ENCODE measurements around the gene WDR87.

DNA sequence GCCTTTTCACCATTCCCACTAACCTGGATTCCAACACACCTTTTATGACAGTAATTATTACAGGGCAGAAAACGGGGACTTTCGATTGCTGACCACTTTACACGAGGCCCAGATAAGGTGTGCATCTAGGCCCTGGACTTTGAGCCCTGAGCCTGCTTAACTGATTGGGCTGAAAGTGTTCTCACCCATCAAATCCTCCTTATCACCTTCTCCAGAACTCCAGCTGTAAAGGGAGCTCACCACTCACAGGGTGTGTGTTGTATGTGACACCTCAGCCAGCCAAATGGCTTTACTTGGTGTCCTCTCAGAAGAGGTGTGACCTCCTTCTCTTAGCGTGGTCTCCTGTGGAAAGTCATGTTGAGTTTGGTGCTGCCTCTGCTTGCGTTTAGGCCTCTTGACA lies 37.1 kb upstream of the WDR87 start:
- TF ChIP-seq, protein P1, sequence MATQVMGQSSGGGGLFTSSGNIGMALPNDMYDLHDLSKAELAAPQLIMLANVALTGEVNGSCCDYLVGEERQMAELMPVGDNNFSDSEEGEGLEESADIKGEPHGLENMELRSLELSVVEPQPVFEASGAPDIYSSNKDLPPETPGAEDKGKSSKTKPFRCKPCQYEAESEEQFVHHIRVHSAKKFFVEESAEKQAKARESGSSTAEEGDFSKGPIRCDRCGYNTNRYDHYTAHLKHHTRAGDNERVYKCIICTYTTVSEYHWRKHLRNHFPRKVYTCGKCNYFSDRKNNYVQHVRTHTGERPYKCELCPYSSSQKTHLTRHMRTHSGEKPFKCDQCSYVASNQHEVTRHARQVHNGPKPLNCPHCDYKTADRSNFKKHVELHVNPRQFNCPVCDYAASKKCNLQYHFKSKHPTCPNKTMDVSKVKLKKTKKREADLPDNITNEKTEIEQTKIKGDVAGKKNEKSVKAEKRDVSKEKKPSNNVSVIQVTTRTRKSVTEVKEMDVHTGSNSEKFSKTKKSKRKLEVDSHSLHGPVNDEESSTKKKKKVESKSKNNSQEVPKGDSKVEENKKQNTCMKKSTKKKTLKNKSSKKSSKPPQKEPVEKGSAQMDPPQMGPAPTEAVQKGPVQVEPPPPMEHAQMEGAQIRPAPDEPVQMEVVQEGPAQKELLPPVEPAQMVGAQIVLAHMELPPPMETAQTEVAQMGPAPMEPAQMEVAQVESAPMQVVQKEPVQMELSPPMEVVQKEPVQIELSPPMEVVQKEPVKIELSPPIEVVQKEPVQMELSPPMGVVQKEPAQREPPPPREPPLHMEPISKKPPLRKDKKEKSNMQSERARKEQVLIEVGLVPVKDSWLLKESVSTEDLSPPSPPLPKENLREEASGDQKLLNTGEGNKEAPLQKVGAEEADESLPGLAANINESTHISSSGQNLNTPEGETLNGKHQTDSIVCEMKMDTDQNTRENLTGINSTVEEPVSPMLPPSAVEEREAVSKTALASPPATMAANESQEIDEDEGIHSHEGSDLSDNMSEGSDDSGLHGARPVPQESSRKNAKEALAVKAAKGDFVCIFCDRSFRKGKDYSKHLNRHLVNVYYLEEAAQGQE (IDR thresholded peaks at IDR 0.05; ENCODE audit: insufficient read depth in 1 of 2, low read depth in 2 of 2, low read length in 1 of 2), result no peak
- TF ChIP-seq, protein P2, sequence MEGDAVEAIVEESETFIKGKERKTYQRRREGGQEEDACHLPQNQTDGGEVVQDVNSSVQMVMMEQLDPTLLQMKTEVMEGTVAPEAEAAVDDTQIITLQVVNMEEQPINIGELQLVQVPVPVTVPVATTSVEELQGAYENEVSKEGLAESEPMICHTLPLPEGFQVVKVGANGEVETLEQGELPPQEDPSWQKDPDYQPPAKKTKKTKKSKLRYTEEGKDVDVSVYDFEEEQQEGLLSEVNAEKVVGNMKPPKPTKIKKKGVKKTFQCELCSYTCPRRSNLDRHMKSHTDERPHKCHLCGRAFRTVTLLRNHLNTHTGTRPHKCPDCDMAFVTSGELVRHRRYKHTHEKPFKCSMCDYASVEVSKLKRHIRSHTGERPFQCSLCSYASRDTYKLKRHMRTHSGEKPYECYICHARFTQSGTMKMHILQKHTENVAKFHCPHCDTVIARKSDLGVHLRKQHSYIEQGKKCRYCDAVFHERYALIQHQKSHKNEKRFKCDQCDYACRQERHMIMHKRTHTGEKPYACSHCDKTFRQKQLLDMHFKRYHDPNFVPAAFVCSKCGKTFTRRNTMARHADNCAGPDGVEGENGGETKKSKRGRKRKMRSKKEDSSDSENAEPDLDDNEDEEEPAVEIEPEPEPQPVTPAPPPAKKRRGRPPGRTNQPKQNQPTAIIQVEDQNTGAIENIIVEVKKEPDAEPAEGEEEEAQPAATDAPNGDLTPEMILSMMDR (IDR thresholded peaks at IDR 0.05), result no peak
- TF ChIP-seq TCF7L2 (IDR thresholded peaks at IDR 0.05; ENCODE audit: low read depth, low read length) (no peak), SIN3A (IDR thresholded peaks at IDR 0.05; ENCODE audit: borderline replicate concordance, insufficient read depth, low read depth, low read length) (no peak), POLR2AphosphoS5 (IDR thresholded peaks at IDR 0.05; ENCODE audit: low read depth, low read length) (no peak)
